Prostate gland (tissue), 2 donors: Measurements from ENCODE around the gene OTUB1. TPM values are rescaled to one million over a fixed set of nuclear protein-coding genes. Genes with fewer than 3 reads are reported as not detected.

Experiments
- DNase-seq: peaks from one replicate; pipeline ENCODE4 v3.0.0-alpha.2; 2019; ENCODE audit warnings: low spot score
- H3K27ac ChIP-seq, 2 donors: fragments of 200-600 bp; sonication (generic); 2 replicates each; pipeline ENCODE4 v1.5.1; 2017 to 2019
- H3K27me3 ChIP-seq: fragments of 200-600 bp; sonication (generic); replicated peaks from 2 replicates; pipeline ENCODE4 v1.5.1; 2019; ENCODE audit not compliant: insufficient read depth
- H3K36me3 ChIP-seq, 2 donors: fragments of 200-600 bp; sonication (generic); 1 replicate in 1 of 2; 2 replicates in 1 of 2; pipeline versions ENCODE4 v1.5.1 to v1.8.1; 2017 to 2019
- H3K4me1 ChIP-seq: fragments of 200-600 bp; sonication (generic); replicated peaks from 2 replicates; pipeline ENCODE4 v1.5.1; 2019
- H3K4me3 ChIP-seq, 2 donors: fragments of 200-600 bp; sonication (generic); 2 replicates each; pipeline ENCODE4 v1.5.1; 2017 to 2019
- H3K9me3 ChIP-seq: fragments of 200-600 bp; sonication (generic); 2 replicates; pipeline ENCODE4 v1.5.1; 2017
- CTCF ChIP-seq, 4 experiments: fragments of 200-600 bp in 2 of 4; fragments of 450-650 bp in 2 of 4; sonication (generic) in 2 of 4; IDR thresholded peaks; 1 replicate in 3 of 4; 2 replicates in 1 of 4; pipeline ENCODE4 v1.5.1; 2016 to 2019; ENCODE audit warnings: antibody characterized with exemption in 4 of 4, mild to moderate bottlenecking in 2 of 4, moderate library complexity in 2 of 4
- POLR2A ChIP-seq: fragments of 450-650 bp; IDR thresholded peaks from one replicate; pipeline ENCODE4 v1.6.1; 2016; ENCODE audit warnings: antibody characterized with exemption, mild to moderate bottlenecking
- POLR2AphosphoS5 ChIP-seq: sonication (generic); formaldehyde crosslinking; IDR thresholded peaks from one replicate; pipeline ENCODE4 v1.6.1; 2017; ENCODE audit warnings: antibody characterized with exemption
- WGBS: methylation state at CpG from one replicate; pipeline ENCODE4 v1.1.5; 2018; 5-methylcytosine and 5-hydroxymethylcytosine counted together
- intact Hi-C: fragments of 100-400 bp; cut with DNase I; formaldehyde crosslinking; loops from one replicate; pipeline ENCODE4 v1.14.2; 2022
- total RNA-seq, 2 donors: library from RNA; depleted of rRNA; stranded (reverse); fragments of >200 nt; gene quantifications; one replicate each; pipeline ENCODE4 v1.1.0, GENCODE V29; 2016

OTUB1 gene
- 100 to 1,000 TPM in 1 of 2 donors, 10 to 100 TPM in 1; 79.6 to 118 TPM for total RNA-seq

- Histone ChIP-seq H3K9me3 (no peaks in the 10 kb centered on the region), H3K27ac (peak within 1 kb of the TSS; percentile 75 to 78), H3K36me3 (peaks cover 0 to 4% of the 10 kb centered on the region in 2 donors), H3K4me1 (peaks cover 7% of the 10 kb centered on the region), H3K4me3 (peak within 1 kb of the TSS; percentile 76 to 94), H3K27me3 (no peaks in the 10 kb centered on the region)
- WGBS: under 1% methylated on average over 61 of the region's 63 CpGs
- DNase-seq: peak; percentile 94
- TF ChIP-seq POLR2AphosphoS5: peak; percentile 95
- peak; percentile 65 for TF ChIP-seq POLR2A
- peak in 2 of 4 experiments; percentile 14 to 20 for TF ChIP-seq CTCF (IDR thresholded peaks at IDR 0.05)
- intact Hi-C loops: no loop called here
These were observed at the start of gene OTUB1 for GRCh38 chr11:63986156-63986931. Gene OTUB1 (plus strand): TSS chr11:63986438. CDS start chr11:63986457, 19 bp downstream.

GRCh38 chr11:63937713-63938478, 48.3 kb upstream of the OTUB1 start:
- H3K27ac ChIP-seq: peak overlapping the region in 1 of 2 donors; percentile 71
- intact Hi-C loops: no loop called here
- no peaks in the 10 kb centered on the region for H3K4me1 ChIP-seq
- TF ChIP-seq POLR2AphosphoS5 (no peak), CTCF (IDR thresholded peaks at IDR 0.05) (no peak), POLR2A (no peak)
- no peaks in the 10 kb centered on the region for H3K36me3 ChIP-seq
- no peaks in the 10 kb centered on the region for H3K9me3 ChIP-seq
- 26% methylated on average over 30 of the region's 30 CpGs for WGBS
- DNase-seq: no peak
- no peaks in the 10 kb centered on the region for H3K27me3 ChIP-seq
- H3K4me3 ChIP-seq: peak overlapping the region; percentile 54 to 69

GRCh38 chr11:63938479-63939396, 47.5 kb upstream of the OTUB1 start, which contains the start of gene NAA40:
Gene NAA40 (plus strand): TSS chr11:63939002. CDS start chr11:63939097, 95 bp downstream.
- DNase-seq: peak; percentile 86
- peak within 1 kb of the TSS; percentile 66 to 71 for H3K27ac ChIP-seq
- WGBS: under 1% methylated on average over 70 of the region's 92 CpGs
- H3K36me3 ChIP-seq: no peaks in the 10 kb centered on the region
- TF ChIP-seq POLR2AphosphoS5: peak; percentile 61
- peak in 2 of 4 experiments; percentile 37 to 47 for TF ChIP-seq CTCF (IDR thresholded peaks at IDR 0.05)
- TF ChIP-seq POLR2A: no peak
- no peaks in the 10 kb centered on the region for H3K9me3 ChIP-seq
- intact Hi-C loops: no loop called here
- peak within 1 kb of the TSS; percentile 54 to 69 for H3K4me3 ChIP-seq
- no peaks in the 10 kb centered on the region for H3K4me1 ChIP-seq
- H3K27me3 ChIP-seq: no peaks in the 10 kb centered on the region

GRCh38 chr11:63939397-63939891, 46.8 kb upstream of the OTUB1 start:
- DNase-seq: no peak

More at GRCh38 chr11:63939397-63939891, 46.8 kb upstream of the OTUB1 start:
- H3K4me3 ChIP-seq: peak overlapping the region; percentile 54 to 69
- TF ChIP-seq POLR2AphosphoS5 (no peak), POLR2A (no peak), CTCF (IDR thresholded peaks at IDR 0.05) (no peak)
- no peaks in the 10 kb centered on the region for H3K4me1 ChIP-seq
- no peaks in the 10 kb centered on the region for H3K27me3 ChIP-seq
- H3K36me3 ChIP-seq: no peaks in the 10 kb centered on the region
- no peaks in the 10 kb centered on the region for H3K9me3 ChIP-seq
- WGBS: 1% methylated on average over 26 of the region's 26 CpGs
- H3K27ac ChIP-seq: peak overlapping the region; percentile 66 to 71
- intact Hi-C loops: no loop called here
